SH-SY5Y (cell line): ENCODE measurements around the gene IQCK.

ENCODE experiments used
- GATA2 ChIP-seq: IDR thresholded peaks from 2 replicates; pipeline ENCODE4 v1.6.1; 2011; ENCODE audit warnings: mild to moderate bottlenecking, low read depth, low read length
- GATA3 ChIP-seq: IDR thresholded peaks from 2 replicates; pipeline ENCODE4 v1.6.1; 2011; ENCODE audit warnings: low read depth, mild to moderate bottlenecking, low read length, moderate library complexity

- TF ChIP-seq GATA2, result no peak
- TF ChIP-seq GATA3, result no peak
These were observed 13.5 kb upstream of the IQCK start for GRCh38 chr16:19704321-19705145.
